ENCODE results near the gene GREB1L. TPM values are rescaled to one million over a fixed set of nuclear protein-coding genes. Genes with fewer than 3 reads are reported as not detected.
"Not testable (repeated sequence)": the region's sequence is repeated elsewhere in the genome, so short reads cannot be mapped to it uniquely, and the experiment has no call there.

The GREB1L gene
- total and polyA plus RNA-seq, 2 donors from 2014 or later = 0.79 TPM; not detected in 1

DNA sequence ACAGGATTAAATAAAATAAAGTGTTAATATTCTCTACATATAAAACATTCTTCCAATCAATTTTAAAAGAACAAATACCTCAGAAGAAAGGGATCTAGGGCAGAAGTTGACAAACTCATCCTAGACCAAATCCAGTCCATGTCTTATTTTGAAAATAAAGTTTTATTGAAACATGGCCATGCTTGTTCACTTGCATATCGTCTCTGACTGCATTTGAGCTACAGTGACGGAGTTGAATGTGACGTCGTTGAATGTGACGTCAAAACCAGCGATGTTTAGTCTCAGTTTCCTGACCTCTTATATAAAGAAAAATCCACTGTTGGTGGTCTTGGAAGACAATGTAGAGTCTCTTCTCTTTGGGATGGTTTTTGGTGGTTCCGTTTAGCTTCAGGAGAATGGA is 33.6 kb downstream of the GREB1L start:
- no peaks in the 10 kb centered on the region for H3K27me3 ChIP-seq (ENCODE audit: control insufficient read depth, insufficient read depth, low read length)
- TF ChIP-seq, protein P1, sequence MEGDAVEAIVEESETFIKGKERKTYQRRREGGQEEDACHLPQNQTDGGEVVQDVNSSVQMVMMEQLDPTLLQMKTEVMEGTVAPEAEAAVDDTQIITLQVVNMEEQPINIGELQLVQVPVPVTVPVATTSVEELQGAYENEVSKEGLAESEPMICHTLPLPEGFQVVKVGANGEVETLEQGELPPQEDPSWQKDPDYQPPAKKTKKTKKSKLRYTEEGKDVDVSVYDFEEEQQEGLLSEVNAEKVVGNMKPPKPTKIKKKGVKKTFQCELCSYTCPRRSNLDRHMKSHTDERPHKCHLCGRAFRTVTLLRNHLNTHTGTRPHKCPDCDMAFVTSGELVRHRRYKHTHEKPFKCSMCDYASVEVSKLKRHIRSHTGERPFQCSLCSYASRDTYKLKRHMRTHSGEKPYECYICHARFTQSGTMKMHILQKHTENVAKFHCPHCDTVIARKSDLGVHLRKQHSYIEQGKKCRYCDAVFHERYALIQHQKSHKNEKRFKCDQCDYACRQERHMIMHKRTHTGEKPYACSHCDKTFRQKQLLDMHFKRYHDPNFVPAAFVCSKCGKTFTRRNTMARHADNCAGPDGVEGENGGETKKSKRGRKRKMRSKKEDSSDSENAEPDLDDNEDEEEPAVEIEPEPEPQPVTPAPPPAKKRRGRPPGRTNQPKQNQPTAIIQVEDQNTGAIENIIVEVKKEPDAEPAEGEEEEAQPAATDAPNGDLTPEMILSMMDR (IDR thresholded peaks at IDR 0.05; ENCODE audit: borderline replicate concordance, extremely low read depth, insufficient read depth) = no peak
- intact Hi-C loops (cut with DNase I) = no loop called here
- FAIRE-seq (no peak), DNase-seq (no peak)
- no peak overlapping the region for H3K4me3 ChIP-seq (ENCODE audit: low read length in 3 of 3)
- H3K9ac ChIP-seq (ENCODE audit: low read length in 3 of 3) = no peak overlapping the region
- H3K27ac ChIP-seq (ENCODE audit: low read depth in 2 of 2, low read length in 2 of 2) = no peak overlapping the region
- no peaks in the 10 kb centered on the region for H3K4me1 ChIP-seq (ENCODE audit: control insufficient read depth in 2 of 3, insufficient read depth in 2 of 3, low read depth in 1 of 3, low read length in 3 of 3)
- no peaks in the 10 kb centered on the region for H3K9me3 ChIP-seq (ENCODE audit: control insufficient read depth in 2 of 3, insufficient read depth in 1 of 3, low read length in 3 of 3)
- H3K36me3 ChIP-seq (ENCODE audit: control insufficient read depth in 2 of 3, insufficient read depth in 3 of 3, low read length in 3 of 3) = no peaks in the 10 kb centered on the region

- TF ChIP-seq, protein P1 (IDR thresholded peaks at IDR 0.05; ENCODE audit: borderline replicate concordance, extremely low read depth, insufficient read depth) = no peak
- no peaks in the 10 kb centered on the region for H3K36me3 ChIP-seq (ENCODE audit: control insufficient read depth in 2 of 3, insufficient read depth in 3 of 3, low read length in 3 of 3)
- no peak overlapping the region for H3K27ac ChIP-seq (ENCODE audit: low read depth in 2 of 2, low read length in 2 of 2)
- H3K4me3 ChIP-seq (ENCODE audit: low read length in 3 of 3) = no peak overlapping the region
- no peaks in the 10 kb centered on the region for H3K4me1 ChIP-seq (ENCODE audit: control insufficient read depth in 2 of 3, insufficient read depth in 2 of 3, low read depth in 1 of 3, low read length in 3 of 3)
- DNase-seq = no peak
- no peaks in the 10 kb centered on the region for H3K27me3 ChIP-seq (ENCODE audit: control insufficient read depth, insufficient read depth, low read length)
- no peak overlapping the region for H3K9ac ChIP-seq (ENCODE audit: low read length in 3 of 3)
- intact Hi-C loops (cut with DNase I) = no loop called here
- no peak for FAIRE-seq
- peaks cover 0 to 2% (median 0%) of the 10 kb centered on the region in 3 donors for H3K9me3 ChIP-seq (ENCODE audit: control insufficient read depth in 2 of 3, insufficient read depth in 1 of 3, low read length in 3 of 3)
Measured at GRCh38 chr18:21277578-21277977, 35.5 kb downstream of the GREB1L start.

GRCh38 chr18:21278218-21278617 is 36.2 kb downstream of the GREB1L start:
- H3K27me3 ChIP-seq (ENCODE audit: control insufficient read depth, insufficient read depth, low read length); H3K9me3 ChIP-seq (ENCODE audit: control insufficient read depth in 2 of 3, insufficient read depth in 1 of 3, low read length in 3 of 3); H3K4me1 ChIP-seq (ENCODE audit: control insufficient read depth in 2 of 3, insufficient read depth in 2 of 3, low read depth in 1 of 3, low read length in 3 of 3); intact Hi-C loops (cut with DNase I); H3K27ac ChIP-seq (ENCODE audit: low read depth in 2 of 2, low read length in 2 of 2); H3K4me3 ChIP-seq (ENCODE audit: low read length in 3 of 3); H3K9ac ChIP-seq (ENCODE audit: low read length in 3 of 3); H3K36me3 ChIP-seq (ENCODE audit: control insufficient read depth in 2 of 3, insufficient read depth in 3 of 3, low read length in 3 of 3); DNase-seq; FAIRE-seq: not testable (repeated sequence)

- H3K9ac ChIP-seq (ENCODE audit: low read length in 3 of 3) = no peak overlapping the region
- FAIRE-seq (no peak), DNase-seq (no peak)
- TF ChIP-seq, protein P1 (IDR thresholded peaks at IDR 0.05; ENCODE audit: borderline replicate concordance, extremely low read depth, insufficient read depth) = no peak
- intact Hi-C loops (cut with DNase I) = no loop called here
- no peak overlapping the region for H3K27ac ChIP-seq (ENCODE audit: low read depth in 2 of 2, low read length in 2 of 2)
- H3K27me3 ChIP-seq (ENCODE audit: control insufficient read depth, insufficient read depth, low read length) = no peaks in the 10 kb centered on the region
- H3K9me3 ChIP-seq (ENCODE audit: control insufficient read depth in 2 of 3, insufficient read depth in 1 of 3, low read length in 3 of 3) = peaks cover 0 to 2% (median 0%) of the 10 kb centered on the region in 3 donors
- H3K4me1 ChIP-seq (ENCODE audit: control insufficient read depth in 2 of 3, insufficient read depth in 2 of 3, low read depth in 1 of 3, low read length in 3 of 3) = no peaks in the 10 kb centered on the region
- H3K4me3 ChIP-seq (ENCODE audit: low read length in 3 of 3) = no peak overlapping the region
- no peaks in the 10 kb centered on the region for H3K36me3 ChIP-seq (ENCODE audit: control insufficient read depth in 2 of 3, insufficient read depth in 3 of 3, low read length in 3 of 3)
Measured at GRCh38 chr18:21281603-21282002, 39.6 kb downstream of the GREB1L start.
